Frontal cortex (tissue), 4 donors: Measurements from ENCODE around the gene PLA1A. TPM values are rescaled to one million over a fixed set of nuclear protein-coding genes. Genes with fewer than 3 reads are reported as not detected.

Experiments used
- DNase-seq, 2 donors: peaks; one replicate each; pipeline ENCODE4 v3.0.0; 2012; ENCODE audit warnings: low spot score in 2 of 2
- FAIRE-seq: peaks from 2 replicates; lab custom pipeline; 2012; peaks lifted over from hg19 to GRCh38; lab: Jason Lieb, UNC
- total RNA-seq: library from RNA; depleted of rRNA; stranded (reverse); fragments of >200 nt; gene quantifications from one replicate; pipeline ENCODE4 v1.2.3, GENCODE V29; 2014
- donor health status: control.
- donor health status: control.
- donor health status: control.

Gene PLA1A
- total RNA-seq, 1 donor from 2014 or later: 0.41 TPM

- FAIRE-seq (no peak), DNase-seq (no peak)
Observed at GRCh38 chr3:119632829-119633228, 35.1 kb downstream of the PLA1A start.

- no peak for FAIRE-seq
- no peak for DNase-seq
Observed at GRCh38 chr3:119635719-119636118, 38.0 kb downstream of the PLA1A start.

GRCh38 chr3:119636249-119636648 lies 38.6 kb downstream of the PLA1A start:
- FAIRE-seq: no peak

GRCh38 chr3:119636891-119637611 lies 39.4 kb downstream of the PLA1A start:
- DNase-seq: no peak
- no peak for FAIRE-seq

More at GRCh38 chr3:119636249-119636648, 38.6 kb downstream of the PLA1A start:
- DNase-seq: no peak

- DNase-seq (peak in 1 of 2 donors; percentile 21), FAIRE-seq (no peak)
Observed at GRCh38 chr3:119637679-119638477, 40.2 kb downstream of the PLA1A start.

- no peak for FAIRE-seq
- DNase-seq: no peak
Observed at GRCh38 chr3:119639494-119640350, 42.0 kb downstream of the PLA1A start.

- no peak for FAIRE-seq
Observed at GRCh38 chr3:119641416-119641815, 43.7 kb downstream of the PLA1A start.

GRCh38 chr3:119642746-119643473 lies 45.2 kb downstream of the PLA1A start:
- FAIRE-seq (no peak), DNase-seq (no peak)

More at GRCh38 chr3:119641416-119641815, 43.7 kb downstream of the PLA1A start:
- no peak for DNase-seq

GRCh38 chr3:119643528-119643927 lies 45.8 kb downstream of the PLA1A start:
- DNase-seq (no peak), FAIRE-seq (no peak)

GRCh38 chr3:119644481-119644880 lies 46.8 kb downstream of the PLA1A start:
- DNase-seq: no peak
- FAIRE-seq: no peak

GRCh38 chr3:119645813-119646212 lies 48.1 kb downstream of the PLA1A start:
- no peak for DNase-seq
- no peak for FAIRE-seq

GRCh38 chr3:119647171-119647570 lies 49.5 kb downstream of the PLA1A start:
- DNase-seq: no peak
- FAIRE-seq: no peak

- no peak for FAIRE-seq
- DNase-seq: no peak
Observed at GRCh38 chr3:119647843-119648575, 50.3 kb downstream of the PLA1A start.

GRCh38 chr3:119649761-119650160 lies 52.1 kb downstream of the PLA1A start:
- DNase-seq: no peak
- FAIRE-seq: no peak

- no peak for FAIRE-seq
- no peak for DNase-seq
Observed at GRCh38 chr3:119652306-119653033, 54.8 kb downstream of the PLA1A start.

- no peak for DNase-seq
- no peak for FAIRE-seq
Observed at GRCh38 chr3:119653876-119654275, 56.2 kb downstream of the PLA1A start.

- DNase-seq: no peak
- no peak for FAIRE-seq
Observed at GRCh38 chr3:119657887-119658702, 60.4 kb downstream of the PLA1A start.
